Measurements from ENCODE around the gene RABL6. TPM values are rescaled to one million over a fixed set of nuclear protein-coding genes. Genes with fewer than 3 reads are reported as not detected.

RABL6 gene
- total RNA-seq, 8 experiments from 2014 or later, result 33.8 to 83.5 (median 39.5) TPM

DNA sequence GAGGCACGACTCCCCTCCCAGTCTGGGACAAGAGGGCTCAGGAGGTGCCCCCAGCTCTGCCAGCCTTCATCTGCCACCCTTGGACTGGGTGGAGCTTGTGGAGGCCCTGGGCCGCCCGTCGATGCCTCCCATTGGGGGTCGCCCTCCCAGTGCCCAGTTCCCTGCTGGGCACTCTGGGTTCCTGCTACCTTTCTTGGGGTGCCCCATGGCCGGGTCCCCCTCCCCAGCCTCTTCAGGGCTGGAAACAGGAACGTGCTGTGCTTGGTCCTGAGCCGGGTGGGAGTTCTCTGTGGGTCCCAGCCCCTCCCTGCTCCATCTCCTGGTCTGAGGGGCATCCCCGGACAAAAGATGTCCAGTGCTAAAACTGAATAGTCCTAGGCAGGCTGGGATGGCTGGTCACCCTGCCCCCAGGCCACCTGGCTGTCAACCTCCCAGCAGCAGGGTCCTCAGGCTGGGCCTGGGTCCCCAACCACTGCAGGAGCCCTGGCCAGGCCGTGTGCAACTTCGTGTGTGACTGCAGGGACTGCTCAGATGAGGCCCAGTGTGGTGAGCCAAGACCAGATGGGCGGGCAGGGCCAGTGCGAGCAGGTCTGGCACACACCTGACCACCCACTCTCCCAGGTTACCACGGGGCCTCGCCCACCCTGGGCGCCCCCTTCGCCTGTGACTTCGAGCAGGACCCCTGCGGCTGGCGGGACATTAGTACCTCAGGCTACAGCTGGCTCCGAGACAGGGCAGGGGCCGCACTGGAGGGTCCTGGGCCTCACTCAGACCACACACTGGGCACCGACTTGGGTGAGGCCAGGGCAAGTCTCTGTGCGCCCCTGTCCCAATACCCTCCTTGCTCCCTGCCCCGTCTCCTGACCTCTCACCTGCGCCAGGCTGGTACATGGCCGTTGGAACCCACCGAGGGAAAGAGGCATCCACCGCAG lies 45.2 kb downstream of the RABL6 start:
- in situ Hi-C loops (cut with MboI; ENCODE audit: low pct_unique_long_range_greater_than_20kb in 2 of 9, low sequenced_read_pairs in 9 of 9, unreplicated experiment in 9 of 9), result no loop called here
- WGBS, 10 experiments, result 73 to 100% (median 90%) methylated on average over 1 to 10 of the region's 29 CpGs; no CpG with 5 or more reads in 2 of the 10 experiments
- Histone ChIP-seq H3K4me3 (no peak overlapping the region), H3K27ac (no peak overlapping the region), H3K4me1 (replicated peaks in 1 of 2) (peaks cover 10 to 12% of the 10 kb centered on the region in 2 donors)
- ATAC-seq (replicated peaks in 6 of 8), result no peak

DNA sequence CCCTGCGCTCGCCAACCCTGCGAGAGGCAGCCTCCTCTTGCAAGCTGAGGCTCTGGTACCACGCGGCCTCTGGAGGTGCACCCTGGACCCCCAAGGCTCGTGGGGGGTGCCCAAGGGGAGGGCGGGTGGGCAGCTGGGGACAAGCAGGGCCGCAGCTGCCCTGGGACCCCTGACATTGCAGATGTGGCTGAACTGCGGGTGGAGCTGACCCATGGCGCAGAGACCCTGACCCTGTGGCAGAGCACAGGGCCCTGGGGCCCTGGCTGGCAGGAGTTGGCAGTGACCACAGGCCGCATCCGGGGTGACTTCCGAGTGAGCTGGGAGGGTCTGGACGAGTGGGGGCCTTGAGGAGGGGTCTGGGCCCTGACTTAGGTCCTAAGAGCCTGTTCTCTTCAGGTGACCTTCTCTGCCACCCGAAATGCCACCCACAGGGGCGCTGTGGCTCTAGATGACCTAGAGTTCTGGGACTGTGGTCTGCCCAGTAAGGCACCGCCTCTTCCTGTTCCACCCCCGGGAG lies 45.9 kb downstream of the RABL6 start:
- peaks cover 10 to 12% of the 10 kb centered on the region in 2 donors for H3K4me1 ChIP-seq (replicated peaks in 1 of 2)
- in situ Hi-C loops (cut with MboI; ENCODE audit: low pct_unique_long_range_greater_than_20kb in 2 of 9, low sequenced_read_pairs in 9 of 9, unreplicated experiment in 9 of 9), result no loop called here
- no peak for ATAC-seq (replicated peaks in 6 of 8)
- no peak overlapping the region for H3K27ac ChIP-seq
- no CpG with 5 or more reads among the region's 18 CpGs for WGBS, 10 experiments
- H3K4me3 ChIP-seq, result no peak overlapping the region

DNA sequence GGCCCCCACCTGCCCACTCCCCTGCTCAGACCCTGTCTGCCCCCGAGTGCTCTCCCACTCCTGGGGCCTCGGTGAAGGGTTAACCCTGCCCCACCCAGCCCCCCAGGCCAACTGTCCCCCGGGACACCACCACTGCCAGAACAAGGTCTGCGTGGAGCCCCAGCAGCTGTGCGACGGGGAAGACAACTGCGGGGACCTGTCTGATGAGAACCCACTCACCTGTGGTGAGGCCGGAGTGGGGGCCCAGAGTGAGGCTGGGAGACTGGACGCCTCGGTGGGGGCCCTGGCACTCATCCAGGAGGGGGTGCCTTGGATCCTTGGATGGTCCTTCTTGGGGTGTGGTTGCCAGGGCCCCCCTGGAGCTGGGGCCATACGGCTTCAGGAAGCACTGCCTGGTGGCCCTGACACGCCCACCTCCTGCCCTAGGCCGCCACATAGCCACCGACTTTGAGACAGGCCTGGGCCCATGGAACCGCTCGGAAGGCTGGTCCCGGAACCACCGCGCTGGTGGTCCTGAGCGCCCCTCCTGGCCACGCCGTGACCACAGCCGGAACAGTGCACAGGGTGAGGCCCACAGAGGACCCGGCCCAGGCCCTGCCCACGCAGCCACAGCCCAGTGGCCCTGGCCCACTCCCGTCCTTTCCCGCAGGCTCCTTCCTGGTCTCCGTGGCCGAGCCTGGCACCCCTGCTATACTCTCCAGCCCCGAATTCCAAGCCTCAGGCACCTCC lies 46.5 kb downstream of the RABL6 start:
- Histone ChIP-seq H3K4me1 (replicated peaks in 1 of 2) (peaks cover 10 to 12% of the 10 kb centered on the region in 2 donors), H3K27ac (no peak overlapping the region), H3K4me3 (no peak overlapping the region)
- in situ Hi-C loops (cut with MboI; ENCODE audit: low pct_unique_long_range_greater_than_20kb in 2 of 9, low sequenced_read_pairs in 9 of 9, unreplicated experiment in 9 of 9), result no loop called here
- WGBS, 10 experiments, result 40 to 90% (median 80%) methylated on average over 1 to 4 of the region's 30 CpGs; no CpG with 5 or more reads in 7 of the 10 experiments
- no peak for ATAC-seq (replicated peaks in 6 of 8)

DNA sequence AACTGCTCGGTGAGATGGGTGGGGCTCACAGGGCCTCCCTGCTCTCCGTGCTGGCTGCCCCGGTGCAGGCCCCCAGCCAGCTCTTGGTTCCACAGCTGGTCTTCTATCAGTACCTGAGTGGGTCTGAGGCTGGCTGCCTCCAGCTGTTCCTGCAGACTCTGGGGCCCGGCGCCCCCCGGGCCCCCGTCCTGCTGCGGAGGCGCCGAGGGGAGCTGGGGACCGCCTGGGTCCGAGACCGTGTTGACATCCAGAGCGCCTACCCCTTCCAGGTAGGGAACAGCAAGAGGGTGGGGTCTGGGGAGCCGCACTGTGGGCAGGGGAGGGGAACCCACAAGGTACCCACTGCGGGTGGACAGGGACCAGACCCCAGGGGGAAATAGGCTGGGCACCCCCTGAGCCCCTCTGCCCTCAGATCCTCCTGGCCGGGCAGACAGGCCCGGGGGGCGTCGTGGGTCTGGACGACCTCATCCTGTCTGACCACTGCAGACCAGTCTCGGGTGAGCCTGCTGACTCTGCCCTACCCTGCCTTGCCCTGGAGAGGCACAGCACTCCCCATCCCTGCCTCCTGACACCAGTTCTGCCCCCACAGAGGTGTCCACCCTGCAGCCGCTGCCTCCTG lies 47.2 kb downstream of the RABL6 start:
- Histone ChIP-seq H3K4me1 (replicated peaks in 1 of 2) (peaks cover 10 to 12% of the 10 kb centered on the region in 2 donors), H3K27ac (no peak overlapping the region), H3K4me3 (no peak overlapping the region)
- WGBS, 10 experiments, result no CpG with 5 or more reads among the region's 23 CpGs
- no peak for ATAC-seq (replicated peaks in 6 of 8)
- in situ Hi-C loops (cut with MboI; ENCODE audit: low pct_unique_long_range_greater_than_20kb in 2 of 9, low sequenced_read_pairs in 9 of 9, unreplicated experiment in 9 of 9), result no loop called here

DNA sequence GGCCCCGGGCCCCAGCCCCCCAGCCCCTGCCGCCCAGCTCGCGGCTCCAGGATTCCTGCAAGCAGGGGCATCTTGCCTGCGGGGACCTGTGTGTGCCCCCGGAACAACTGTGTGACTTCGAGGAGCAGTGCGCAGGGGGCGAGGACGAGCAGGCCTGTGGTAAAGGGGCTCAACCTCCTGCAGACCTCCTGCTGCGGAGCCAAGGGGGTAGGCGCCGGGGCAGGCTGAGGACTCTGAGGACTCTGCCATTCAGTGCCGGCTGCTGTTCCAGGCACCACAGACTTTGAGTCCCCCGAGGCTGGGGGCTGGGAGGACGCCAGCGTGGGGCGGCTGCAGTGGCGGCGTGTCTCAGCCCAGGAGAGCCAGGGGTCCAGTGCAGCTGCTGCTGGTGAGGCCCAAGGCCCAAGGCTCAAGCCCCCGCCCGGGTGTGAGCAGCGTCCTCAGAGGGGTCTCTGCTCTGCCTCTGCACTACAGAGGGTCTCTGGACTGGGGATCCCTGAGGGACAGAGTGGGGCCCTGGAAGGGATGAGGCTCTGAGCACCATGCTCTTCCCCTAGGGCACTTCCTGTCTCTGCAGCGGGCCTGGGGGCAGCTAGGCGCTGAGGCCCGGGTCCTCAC lies 47.8 kb downstream of the RABL6 start:
- in situ Hi-C loops (cut with MboI; ENCODE audit: low pct_unique_long_range_greater_than_20kb in 2 of 9, low sequenced_read_pairs in 9 of 9, unreplicated experiment in 9 of 9), result no loop called here
- Histone ChIP-seq H3K27ac (no peak overlapping the region), H3K4me1 (replicated peaks in 1 of 2) (peaks cover 4 to 6% of the 10 kb centered on the region in 2 donors), H3K4me3 (no peak overlapping the region)
- WGBS, 10 experiments, result 75 to 95% (median 79%) methylated on average over 4 to 5 of the region's 26 CpGs; no CpG with 5 or more reads in 7 of the 10 experiments
- no peak for ATAC-seq (replicated peaks in 6 of 8)

DNA sequence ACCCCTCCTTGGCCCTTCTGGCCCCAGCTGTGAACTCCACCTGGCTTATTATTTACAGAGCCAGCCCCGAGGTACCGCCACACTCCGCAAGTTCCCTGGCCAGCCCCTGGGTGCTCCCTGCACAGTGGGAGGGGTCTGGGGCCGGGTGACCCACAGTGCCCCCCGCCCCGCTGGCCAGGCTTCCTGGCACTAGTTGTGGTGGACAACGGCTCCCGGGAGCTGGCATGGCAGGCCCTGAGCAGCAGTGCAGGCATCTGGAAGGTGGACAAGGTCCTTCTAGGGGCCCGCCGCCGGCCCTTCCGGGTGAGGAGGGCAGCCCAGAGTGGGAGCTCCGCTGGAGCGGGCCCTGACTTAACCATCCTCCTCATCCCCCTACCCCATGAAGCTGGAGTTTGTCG lies 48.3 kb downstream of the RABL6 start:
- H3K4me3 ChIP-seq, result no peak overlapping the region
- 58 to 82% methylated on average over 3 of the region's 15 CpGs; no CpG with 5 or more reads in 8 of the 10 experiments for WGBS, 10 experiments
- ATAC-seq (replicated peaks in 6 of 8), result no peak
- H3K4me1 ChIP-seq (replicated peaks in 1 of 2), result peaks cover 0 to 1% of the 10 kb centered on the region in 2 donors
- in situ Hi-C loops (cut with MboI; ENCODE audit: low pct_unique_long_range_greater_than_20kb in 2 of 9, low sequenced_read_pairs in 9 of 9, unreplicated experiment in 9 of 9), result no loop called here
- H3K27ac ChIP-seq, result no peak overlapping the region

DNA sequence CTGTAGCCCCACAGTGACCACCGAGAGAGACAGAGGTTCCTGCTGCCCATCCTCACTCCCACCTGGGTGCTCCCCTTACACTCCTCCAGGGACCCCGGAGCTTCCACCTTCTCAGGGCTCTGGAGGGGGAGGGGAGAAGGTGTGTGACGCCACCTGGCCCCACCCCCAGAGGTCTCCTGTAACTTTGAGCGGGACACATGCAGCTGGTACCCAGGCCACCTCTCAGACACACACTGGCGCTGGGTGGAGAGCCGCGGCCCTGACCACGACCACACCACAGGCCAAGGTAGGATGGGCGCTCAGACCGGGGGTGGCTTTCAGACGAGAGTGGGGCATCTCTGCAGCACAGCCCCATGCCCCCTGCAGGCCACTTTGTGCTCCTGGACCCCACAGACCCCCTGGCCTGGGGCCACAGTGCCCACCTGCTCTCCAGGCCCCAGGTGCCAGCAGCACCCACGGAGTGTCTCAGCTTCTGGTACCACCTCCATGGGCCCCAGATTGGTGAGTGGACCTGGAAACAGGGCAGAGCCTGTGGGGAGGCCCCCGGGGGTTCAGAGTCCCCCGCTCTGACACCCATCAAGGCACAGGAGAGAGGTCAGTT lies 48.9 kb downstream of the RABL6 start:
- WGBS, 10 experiments, result 80 to 100% (median 100%) methylated on average over 1 to 2 of the region's 14 CpGs; no CpG with 5 or more reads in 7 of the 10 experiments
- in situ Hi-C loops (cut with MboI; ENCODE audit: low pct_unique_long_range_greater_than_20kb in 2 of 9, low sequenced_read_pairs in 9 of 9, unreplicated experiment in 9 of 9), result no loop called here
- no peak for ATAC-seq (replicated peaks in 6 of 8)
- no peak overlapping the region for H3K4me3 ChIP-seq
- no peak overlapping the region for H3K27ac ChIP-seq
- no peaks in the 10 kb centered on the region for H3K4me1 ChIP-seq (replicated peaks in 1 of 2)

DNA sequence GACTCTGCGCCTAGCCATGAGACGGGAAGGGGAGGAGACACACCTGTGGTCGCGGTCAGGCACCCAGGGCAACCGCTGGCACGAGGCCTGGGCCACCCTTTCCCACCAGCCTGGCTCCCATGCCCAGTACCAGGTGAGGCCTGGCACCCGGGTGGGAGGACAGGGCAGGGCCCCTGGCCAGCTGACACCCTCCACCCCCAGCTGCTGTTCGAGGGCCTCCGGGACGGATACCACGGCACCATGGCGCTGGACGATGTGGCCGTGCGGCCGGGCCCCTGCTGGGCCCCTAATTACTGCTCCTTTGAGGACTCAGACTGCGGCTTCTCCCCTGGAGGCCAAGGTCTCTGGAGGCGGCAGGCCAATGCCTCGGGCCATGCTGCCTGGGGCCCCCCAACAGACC lies 49.4 kb downstream of the RABL6 start:
- in situ Hi-C loops (cut with MboI; ENCODE audit: low pct_unique_long_range_greater_than_20kb in 2 of 9, low sequenced_read_pairs in 9 of 9, unreplicated experiment in 9 of 9), result no loop called here
- WGBS, 10 experiments, result 100% methylated on average over 2 of the region's 19 CpGs; no CpG with 5 or more reads in 9 of the 10 experiments
- no peak for ATAC-seq (replicated peaks in 6 of 8)
- Histone ChIP-seq H3K4me1 (replicated peaks in 1 of 2) (no peaks in the 10 kb centered on the region), H3K4me3 (no peak overlapping the region), H3K27ac (peak overlapping the region in 1 of 2 donors; percentile 27)

DNA sequence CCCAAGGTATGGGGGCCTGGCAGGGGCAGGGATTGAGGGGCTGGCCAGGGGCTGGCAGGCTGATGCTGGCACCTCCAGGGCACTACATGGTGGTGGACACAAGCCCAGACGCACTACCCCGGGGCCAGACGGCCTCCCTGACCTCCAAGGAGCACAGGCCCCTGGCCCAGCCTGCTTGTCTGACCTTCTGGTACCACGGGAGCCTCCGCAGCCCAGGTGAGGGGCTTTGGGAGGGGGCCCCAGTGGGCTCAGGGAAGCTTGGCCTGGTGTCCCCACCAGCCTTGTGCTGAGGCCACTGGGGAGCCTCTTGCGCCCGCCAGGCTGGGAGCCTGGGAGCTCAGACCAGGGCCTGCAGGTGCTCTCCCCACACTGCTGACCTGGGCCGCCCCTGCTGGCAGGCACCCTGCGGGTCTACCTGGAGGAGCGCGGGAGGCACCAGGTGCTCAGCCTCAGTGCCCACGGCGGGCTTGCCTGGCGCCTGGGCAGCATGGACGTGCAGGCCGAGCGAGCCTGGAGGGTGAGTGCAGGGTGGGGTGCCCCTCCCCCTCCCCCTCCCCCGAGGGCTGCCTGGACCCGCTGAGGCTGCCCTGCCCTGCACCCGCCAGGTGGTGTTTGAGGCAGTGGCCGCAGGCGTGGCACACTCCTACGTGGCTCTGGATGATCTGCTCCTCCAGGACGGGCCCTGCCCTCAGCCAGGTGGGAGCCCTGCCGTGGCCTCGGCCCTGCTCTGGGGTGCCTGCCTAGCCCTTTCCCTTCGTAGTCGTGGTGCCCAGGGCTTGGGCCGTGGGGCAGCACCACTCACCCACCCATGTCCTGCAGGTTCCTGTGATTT lies 50.0 kb downstream of the RABL6 start:
- no peak overlapping the region for H3K4me3 ChIP-seq
- 100% methylated on average over 2 of the region's 29 CpGs; no CpG with 5 or more reads in 9 of the 10 experiments for WGBS, 10 experiments
- no peaks in the 10 kb centered on the region for H3K4me1 ChIP-seq (replicated peaks in 1 of 2)
- in situ Hi-C loops (cut with MboI; ENCODE audit: low pct_unique_long_range_greater_than_20kb in 2 of 9, low sequenced_read_pairs in 9 of 9, unreplicated experiment in 9 of 9), result no loop called here
- ATAC-seq (replicated peaks in 6 of 8), result peak in 1 of 8 experiments; percentile 0
- H3K27ac ChIP-seq, result peak overlapping the region in 1 of 2 donors; percentile 27

DNA sequence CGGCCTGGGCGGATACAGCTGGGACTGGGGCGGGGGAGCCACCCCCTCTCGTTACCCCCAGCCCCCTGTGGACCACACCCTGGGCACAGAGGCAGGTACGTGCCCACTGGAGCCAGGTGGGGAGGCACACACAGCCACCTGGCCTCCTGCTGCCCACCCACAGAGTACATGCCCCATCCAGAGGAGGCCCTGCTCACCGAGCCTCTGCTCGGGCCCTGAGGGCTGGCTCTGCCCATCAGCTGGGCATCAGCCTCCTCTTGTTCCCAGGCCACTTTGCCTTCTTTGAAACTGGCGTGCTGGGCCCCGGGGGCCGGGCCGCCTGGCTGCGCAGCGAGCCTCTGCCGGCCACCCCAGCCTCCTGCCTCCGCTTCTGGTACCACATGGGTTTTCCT lies 50.7 kb downstream of the RABL6 start:
- ATAC-seq (replicated peaks in 6 of 8), result no peak
- in situ Hi-C loops (cut with MboI; ENCODE audit: low pct_unique_long_range_greater_than_20kb in 2 of 9, low sequenced_read_pairs in 9 of 9, unreplicated experiment in 9 of 9), result no loop called here
- 100% methylated on average over 5 of the region's 15 CpGs; no CpG with 5 or more reads in 9 of the 10 experiments for WGBS, 10 experiments

DNA sequence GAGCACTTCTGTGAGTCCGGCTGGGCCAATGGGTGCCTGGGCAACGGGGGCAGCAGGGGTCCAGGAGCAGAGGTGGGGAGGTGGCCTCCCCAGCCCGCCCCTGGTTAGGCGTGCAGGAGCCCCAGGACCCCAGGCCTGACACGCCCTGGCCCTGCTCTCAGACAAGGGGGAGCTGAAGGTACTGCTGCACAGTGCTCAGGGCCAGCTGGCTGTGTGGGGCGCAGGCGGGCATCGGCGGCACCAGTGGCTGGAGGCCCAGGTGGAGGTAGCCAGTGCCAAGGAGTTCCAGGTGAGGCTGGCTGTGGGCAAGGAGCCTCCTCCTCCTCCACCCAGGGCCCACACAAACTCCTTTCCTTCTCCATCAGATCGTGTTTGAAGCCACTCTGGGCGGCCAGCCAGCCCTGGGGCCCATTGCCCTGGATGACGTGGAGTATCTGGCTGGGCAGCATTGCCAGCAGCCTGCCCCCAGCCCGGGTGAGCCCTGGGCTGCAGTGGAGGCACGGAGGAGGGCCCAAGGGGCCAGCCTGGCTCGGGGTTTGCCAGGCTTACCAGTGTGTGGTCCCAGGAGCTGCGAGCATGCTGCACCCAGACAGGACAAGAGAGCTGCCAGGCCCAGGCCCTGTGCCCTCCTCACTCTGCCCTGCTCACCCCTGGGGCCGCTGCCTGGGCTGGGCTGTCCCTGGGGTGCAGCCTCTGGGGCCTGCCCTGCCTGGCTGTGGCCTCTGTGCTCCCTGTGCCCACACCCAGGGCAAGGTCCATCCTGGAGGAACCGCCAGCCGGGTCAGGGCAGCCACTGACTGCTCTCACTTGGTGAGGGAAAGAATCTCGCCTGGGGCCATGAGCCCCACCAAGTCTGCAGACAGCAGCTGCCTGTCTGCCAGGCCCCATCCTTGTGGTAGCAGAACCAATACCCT lies 51.4 kb downstream of the RABL6 start:
- in situ Hi-C loops (cut with MboI; ENCODE audit: low pct_unique_long_range_greater_than_20kb in 2 of 9, low sequenced_read_pairs in 9 of 9, unreplicated experiment in 9 of 9), result no loop called here
- ATAC-seq (replicated peaks in 6 of 8), result peak in 6 of 8 experiments; percentile 1 to 34 (median 12)
- 43 to 90% methylated on average over 1 to 2 of the region's 20 CpGs; no CpG with 5 or more reads in 8 of the 10 experiments for WGBS, 10 experiments
- Histone ChIP-seq H3K4me1 (replicated peaks in 1 of 2) (peaks cover 0 to 1% of the 10 kb centered on the region in 2 donors), H3K27ac (no peak overlapping the region), H3K4me3 (no peak overlapping the region)

More for the DNA sequence above, 50.7 kb downstream of the RABL6 start:
- H3K4me3 ChIP-seq, result no peak overlapping the region
- no peaks in the 10 kb centered on the region for H3K4me1 ChIP-seq (replicated peaks in 1 of 2)
- no peak overlapping the region for H3K27ac ChIP-seq
